ENCODE data around the gene UBE2E2.

The UBE2E2 gene

DNA sequence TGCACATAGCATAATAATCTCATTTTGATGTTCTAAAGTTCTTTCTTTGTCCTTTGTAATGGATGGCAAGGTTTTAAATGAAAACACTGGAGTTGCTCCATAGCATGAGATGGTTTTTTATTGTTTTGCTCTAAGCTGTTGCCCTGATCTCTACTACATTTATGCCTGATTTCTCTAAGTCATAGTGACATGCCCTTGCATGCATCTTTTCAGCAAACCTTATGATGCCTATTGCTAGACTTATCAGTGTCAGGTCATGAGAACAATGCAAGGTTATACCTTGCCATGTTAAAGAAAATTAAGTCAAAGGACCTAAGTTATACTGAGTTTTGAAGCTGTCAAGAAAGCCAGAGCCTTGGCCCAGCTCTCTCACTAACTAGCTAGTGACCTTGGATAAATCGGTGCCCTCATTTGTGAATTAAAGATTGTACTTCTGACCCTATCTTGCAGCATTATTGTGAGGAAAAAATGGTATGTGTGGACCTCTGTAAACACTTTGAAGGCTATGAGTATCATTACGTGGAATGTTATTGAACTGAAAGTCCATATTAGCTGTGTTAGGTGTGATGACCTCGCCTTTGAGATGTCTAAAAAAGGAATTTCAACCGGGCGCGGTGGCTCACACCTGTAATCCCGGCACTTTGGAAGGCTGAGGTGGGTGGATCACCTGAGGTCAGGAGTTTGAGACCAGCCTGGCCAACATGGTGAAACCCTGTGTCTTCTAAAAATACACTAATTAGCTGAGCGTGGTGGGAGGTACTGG lies 346.2 kb downstream of the UBE2E2 start:
- no peak for DNase-seq

DNA sequence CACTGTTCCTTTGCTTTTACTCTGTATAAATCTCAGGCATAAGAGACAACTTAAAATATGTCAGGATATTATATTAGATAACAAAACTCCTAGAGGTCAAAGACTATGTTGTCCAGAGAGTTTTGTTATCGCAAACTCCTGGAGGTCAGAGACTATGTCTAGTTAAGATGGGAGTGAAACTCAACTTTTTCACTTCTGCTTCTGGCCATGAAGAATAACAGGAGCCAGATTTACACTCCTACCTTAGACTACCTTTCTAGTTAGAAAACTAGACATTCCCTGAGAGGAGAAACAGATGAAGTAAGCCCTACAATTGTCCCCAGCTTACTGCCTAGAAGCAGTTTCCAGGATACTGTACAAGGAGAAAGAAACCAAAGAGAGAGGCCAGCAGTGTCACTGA lies 347.3 kb downstream of the UBE2E2 start:
- no peak for DNase-seq

DNA sequence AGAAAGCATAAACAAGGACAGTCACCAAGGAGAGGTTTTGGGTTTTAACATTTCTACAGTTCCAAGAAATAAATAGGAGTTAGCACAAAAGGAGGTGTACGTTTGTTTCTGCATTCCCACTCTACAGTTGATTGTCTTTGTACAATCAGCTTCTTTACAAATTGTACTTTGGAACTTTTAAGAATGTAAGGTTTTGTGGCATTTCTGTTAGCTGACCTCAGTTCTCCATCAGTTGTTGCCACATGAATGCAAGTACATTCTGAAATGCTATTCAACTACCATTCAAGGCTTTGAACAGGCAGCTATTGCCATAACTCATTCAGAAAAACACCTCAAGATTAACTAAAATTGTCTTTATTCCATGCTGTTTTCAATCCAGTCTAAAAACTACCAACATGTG lies 349.4 kb downstream of the UBE2E2 start:
- DNase-seq = no peak

DNA sequence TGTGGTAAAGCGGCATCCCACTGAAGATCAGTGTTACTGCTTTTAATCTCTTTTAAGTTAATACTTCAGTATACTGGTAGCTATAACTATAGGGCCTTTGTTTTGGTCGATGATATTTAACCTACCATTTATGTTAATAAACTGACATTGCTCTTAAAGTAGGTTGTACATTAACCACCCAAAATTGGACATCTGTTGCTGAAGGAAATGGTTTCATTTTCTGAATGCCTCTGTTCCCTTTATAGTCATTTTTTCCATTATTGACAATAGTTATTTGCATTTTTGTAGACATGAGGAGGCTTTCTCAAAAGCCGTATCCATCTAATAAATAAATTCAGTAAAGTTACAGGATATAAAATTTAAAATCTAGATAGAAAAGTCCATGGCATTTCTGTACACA lies 350.2 kb downstream of the UBE2E2 start:
- no peak for DNase-seq

DNA sequence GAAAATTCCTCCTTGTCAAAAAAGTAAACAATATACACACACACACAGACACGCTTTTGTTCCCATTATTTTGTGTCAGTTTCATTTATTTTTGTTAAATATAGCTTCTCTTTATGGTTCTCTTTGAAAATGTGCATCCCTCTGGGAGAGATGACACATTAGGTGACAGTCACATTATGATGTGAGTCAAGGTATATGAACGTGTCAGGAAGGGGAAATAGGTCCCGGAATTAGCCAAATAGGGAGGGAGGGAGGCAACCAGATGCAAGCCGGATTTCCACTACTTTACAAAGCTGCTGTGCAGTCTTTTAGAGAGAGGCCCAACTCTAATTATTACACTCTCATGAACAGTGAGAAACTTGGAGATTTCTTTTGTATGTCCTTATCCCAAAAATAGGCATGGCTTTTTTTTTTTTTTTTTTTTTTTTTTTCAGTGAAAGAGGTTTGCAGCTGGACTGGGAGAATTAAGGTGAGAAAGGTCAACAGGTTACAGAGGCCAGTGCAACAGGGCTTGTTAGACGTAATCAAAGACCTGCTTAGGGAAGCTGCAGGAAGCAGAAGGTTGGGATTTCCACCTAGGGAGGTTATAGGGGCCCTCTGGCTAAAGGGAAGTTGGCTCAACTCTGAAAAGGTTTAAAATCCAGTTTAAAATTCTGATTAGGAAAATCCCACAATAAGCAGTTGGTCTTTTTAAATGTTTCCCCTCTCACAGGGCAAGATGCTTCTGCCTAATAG lies 362.1 kb downstream of the UBE2E2 start:
- DNase-seq = no peak

DNA sequence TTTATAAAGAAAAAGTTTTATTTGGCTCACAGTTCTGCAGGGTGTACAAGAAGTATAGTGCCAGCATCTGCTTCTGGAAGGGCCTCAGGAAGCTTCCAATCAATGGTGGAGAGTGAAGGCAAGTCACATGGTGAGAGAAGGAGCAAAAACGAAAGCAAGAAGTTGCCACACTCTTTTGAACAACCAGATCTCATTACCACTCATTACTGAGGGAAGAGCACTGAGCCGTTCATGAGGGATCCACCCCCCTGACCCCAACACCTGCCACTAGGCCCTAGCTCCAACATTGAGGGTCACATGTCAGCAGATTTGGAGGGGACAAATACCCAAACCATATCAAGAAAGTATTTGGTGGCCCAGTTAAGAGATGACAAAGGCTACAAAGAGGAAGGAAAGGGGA lies 363.4 kb downstream of the UBE2E2 start:
- DNase-seq = no peak

DNA sequence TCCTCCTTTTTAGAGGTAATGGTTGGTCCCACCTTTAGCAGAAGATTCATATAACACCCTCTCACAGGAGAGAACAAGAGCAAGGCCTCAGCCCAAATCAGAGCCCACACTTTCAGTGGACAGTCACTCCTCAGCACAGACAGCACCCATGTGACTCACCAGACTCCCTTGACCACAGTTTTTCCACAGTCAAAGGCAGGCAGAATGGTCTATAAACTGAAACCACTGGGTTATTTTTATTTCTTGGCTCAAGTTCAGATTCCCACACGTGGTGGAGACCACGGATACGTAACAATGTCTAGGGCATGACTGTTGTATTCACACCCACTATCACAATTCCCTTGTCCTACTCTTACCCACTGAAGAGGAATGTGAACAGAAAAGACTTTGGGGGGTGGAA lies 364.8 kb downstream of the UBE2E2 start:
- DNase-seq = no peak

DNA sequence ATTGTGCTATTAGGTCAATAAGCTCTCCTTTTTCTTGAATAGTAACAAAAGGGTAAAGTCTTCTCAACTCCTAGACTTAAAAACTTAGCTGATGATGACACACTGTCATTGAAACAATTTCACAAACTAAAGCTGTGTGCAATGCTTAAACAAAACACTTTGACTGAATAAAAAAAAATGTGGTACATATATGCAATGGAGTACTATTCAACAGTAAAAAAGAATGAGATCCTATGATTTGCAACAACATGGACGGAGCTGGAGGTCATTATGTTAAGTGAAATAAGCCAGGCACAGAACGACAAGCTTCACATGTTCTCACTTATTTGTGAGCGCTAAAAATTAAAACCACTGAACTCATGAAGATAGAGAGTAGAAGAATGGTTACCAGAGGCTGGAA lies 370.7 kb downstream of the UBE2E2 start:
- no peak for DNase-seq

DNA sequence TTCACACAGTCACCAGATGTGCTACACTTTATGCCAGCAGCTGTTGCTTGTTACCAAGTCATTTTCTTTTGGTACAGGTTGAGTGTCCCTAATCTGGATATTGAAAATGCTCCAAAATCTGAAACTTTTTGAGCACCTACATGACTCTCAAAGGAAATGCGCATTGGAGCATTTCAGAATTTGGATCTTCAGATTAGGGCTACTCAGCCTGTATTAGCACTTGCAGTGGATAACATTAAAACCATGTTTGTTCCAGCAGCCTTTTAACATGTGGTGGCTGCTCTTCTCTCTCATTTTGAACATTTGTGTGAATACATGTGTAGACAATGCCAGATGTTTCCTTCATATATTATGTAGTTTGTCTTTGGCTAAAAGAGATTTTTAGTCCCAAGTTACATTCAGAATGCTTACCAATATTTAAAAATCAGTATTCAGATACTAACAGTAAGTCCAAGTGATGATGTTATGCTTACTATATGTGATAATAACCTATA lies 371.7 kb downstream of the UBE2E2 start:
- DNase-seq = no peak

DNA sequence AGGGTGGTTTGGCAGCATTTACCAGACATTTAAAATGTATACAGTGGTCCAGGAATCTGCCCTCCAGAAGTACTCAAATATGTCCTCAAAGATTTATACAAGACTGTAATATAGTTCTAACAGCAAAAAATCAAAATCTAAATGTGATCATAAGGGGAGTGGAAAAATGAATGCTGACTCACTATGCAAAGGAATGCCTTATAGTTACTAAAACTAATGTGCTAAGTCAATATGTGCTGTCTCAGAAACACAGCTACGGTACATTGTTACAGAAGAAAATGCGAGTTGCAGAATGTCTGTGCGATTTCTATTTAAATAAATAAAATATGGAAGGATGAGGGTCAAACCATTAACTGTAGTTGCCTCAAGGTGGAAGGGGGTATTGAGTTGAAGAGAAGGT lies 372.6 kb downstream of the UBE2E2 start:
- DNase-seq = no peak

DNA sequence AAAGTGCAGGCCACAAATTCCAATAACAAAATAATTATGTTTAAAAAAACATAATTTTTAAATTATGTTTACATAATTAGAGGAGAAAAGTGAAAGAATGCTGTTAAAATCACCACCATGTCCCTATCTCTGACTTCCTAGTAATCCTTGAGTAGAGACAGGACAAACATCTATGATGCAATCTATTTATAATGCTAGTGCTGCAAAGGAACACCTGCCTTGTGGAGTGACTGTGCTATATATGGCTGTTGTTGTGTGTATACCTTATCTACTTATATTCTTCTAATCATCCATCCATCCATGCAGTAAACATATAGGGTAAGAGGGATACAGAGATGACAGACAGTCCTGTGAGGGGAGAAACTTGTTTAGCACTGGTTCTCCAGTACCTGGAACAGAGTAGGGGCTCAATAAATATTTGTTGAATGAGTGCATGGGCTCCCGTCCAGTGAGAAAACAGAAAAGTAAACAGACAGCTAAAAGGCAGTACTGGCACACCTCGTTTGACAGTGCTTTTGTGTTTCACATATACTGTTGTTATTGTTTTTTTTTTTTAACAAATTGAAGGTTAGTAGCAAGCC lies 373.3 kb downstream of the UBE2E2 start:
- no peak for DNase-seq

DNA sequence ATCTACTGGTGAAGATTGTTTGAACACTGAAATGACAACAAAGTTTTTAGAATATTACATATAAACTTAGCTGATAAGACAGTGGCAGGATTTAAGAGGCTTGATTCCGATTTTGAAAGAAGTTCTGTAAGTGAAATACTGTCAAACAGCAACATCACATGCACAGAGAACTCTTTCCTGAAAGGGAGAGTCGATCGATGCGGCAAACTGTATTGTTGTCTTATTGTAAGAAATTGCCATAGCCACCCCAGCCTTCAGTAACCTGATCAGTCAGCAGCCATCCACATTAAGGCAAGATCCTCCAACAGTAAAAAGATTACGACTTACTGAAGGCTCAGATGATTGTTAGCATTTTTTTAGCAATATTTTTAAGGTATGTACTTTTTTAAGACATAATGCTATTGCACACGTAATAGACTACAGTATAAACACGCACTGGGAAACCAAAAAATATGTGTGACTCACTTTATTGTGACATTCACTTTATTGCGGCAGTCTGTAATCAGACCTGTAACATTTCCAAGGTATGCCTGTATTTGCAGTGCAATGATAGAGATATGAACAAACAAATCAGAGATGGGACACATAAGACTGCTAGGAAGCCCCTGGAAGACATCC lies 377.1 kb downstream of the UBE2E2 start:
- DNase-seq = no peak

DNA sequence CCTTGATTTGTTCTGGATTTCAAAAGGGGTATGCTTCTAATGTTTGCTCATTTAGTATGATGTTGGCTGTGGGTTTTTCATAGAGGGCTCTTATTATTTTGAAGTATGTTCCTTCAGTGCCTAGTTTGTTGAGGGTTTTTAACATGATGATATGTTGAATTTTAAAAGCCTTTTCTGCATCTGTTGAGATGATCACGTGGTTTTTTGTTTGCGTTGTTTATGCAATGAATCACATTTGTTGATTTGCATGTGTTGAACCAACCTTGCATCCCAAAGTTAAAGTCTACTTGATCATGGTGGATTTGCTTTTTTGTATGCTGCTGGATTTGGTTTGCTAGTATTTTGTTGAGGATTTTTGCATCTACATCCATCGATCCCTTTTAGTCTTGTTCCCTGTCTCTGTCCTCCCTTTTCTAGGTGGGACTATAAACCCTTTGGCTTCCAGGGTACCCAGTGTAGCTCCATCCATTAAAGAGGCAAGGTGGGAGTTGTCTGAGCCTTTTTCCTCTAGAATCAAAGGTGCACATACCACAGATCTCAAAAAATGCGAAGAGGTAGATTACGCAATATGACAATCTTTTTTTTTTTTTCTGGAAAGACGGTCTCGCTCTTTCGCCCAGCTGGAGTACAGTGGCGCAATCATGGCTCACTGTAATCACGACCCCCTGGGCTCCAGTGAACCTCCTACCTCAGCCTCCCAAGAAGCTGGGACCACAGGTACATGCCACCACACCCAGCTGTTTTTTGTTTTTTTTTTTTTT lies 381.0 kb downstream of the UBE2E2 start:
- DNase-seq = no peak

DNA sequence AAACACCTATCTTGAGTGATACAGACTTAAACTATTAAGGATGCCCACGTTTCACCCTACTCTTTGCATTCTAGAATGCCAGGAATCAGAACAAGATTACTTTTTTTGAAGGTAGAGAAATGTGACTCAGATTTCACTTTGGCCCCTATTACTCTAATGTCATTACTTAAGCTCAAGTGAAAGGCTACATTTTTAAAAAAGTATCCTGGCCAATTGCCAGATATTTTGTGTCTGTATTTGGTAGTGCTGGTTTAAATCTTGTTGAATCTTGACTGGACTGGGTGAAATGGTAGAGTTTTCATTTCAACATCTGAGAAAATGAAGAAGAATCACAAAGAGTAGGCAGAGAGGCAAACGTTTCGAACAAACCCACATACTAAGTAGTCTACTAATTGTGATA lies 384.4 kb downstream of the UBE2E2 start:
- no peak for DNase-seq

DNA sequence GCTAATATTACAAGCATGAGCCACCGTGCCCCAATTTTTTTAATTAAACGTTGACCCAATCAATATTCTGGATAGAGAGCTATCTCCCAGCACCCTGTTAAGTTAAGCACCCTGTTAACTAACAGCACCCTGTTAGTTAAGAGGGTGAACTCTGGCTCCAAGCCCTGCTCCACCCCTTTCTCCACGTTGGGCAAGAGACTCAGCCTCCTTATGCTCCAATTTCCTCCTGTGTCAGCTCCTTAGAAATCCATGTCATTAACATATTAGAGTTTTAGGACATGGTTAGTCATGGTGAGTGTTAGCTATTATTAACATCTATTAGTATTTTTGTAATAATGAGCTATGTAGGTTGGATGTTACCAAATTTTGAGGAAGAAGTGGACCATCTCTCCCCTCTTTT lies 385.4 kb downstream of the UBE2E2 start:
- DNase-seq = no peak

DNA sequence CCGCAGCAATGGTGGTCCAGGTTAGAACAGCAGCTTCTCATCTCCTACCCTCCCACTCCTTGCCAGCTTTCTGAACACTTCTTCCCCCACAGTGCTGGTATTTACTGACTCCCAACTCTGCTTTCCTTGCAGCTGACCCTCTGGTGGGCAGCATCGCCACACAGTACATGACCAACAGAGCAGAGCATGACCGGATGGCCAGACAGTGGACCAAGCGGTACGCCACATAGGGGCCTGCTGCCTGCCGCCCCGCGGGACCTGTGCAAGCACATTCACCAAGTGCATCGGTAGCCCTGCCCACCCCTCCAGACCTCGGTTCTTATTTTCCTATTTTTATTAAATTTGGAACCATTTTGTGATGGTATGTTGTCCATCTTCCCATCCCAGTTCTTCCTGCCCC lies 386.5 kb downstream of the UBE2E2 start:
- no peak for DNase-seq

DNA sequence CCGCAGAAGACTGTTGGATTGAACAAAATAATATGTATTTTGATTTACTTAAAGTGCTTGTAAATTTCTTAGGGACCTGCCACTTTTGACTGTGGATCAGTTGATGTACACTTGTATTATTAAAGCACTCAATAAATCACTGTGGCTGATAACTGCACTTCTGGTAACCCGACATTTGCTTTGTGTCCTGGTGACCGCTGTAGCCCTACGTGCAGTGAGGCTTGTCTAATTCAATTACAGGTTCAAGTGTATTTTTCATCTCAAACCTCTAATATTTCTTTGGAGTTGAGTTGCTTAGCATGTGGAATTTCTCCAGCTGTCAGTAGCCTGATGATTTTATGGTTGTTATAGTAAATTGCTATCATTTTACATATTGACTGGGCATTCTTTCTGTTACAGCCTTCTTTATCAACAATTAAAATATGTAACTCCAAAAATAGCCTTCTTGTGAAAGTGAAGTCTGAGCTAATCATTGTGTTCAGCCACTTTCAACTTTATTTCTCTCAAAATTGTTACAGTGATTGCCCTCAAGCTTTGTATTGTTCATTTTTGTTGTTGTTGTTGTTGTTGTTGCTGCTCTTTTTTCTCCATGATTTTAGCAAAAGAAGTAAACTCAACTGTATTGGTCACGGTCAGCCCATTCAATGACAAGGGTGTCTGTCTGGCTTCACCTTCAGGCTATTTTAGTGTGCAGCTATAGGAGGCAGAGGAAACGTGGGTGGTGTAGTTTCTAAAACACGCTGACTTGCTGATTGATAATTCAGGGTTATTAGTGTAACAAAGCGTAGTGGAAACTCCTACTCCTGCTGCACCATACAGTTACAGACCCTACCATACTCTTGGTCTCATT lies 387.5 kb downstream of the UBE2E2 start:
- DNase-seq = peak; percentile 52

DNA sequence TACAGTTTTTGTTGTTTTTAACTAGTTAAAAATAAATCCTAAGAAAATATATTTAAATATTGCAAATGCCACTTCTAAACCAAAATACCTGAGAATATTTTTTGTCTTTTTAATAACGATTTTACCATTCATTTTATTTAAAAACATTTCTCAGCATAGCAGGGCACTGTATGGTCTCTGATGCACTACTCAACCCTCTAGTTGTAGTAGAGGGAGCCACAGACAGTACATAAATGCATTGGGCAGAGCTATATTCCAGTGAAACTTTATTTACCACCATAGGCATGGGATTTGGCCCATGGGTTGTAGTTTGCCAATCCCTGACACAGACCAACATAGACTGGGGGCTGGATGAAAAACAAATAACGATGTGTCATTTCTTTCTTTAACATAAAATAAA lies 388.2 kb downstream of the UBE2E2 start:
- no peak for DNase-seq

DNA sequence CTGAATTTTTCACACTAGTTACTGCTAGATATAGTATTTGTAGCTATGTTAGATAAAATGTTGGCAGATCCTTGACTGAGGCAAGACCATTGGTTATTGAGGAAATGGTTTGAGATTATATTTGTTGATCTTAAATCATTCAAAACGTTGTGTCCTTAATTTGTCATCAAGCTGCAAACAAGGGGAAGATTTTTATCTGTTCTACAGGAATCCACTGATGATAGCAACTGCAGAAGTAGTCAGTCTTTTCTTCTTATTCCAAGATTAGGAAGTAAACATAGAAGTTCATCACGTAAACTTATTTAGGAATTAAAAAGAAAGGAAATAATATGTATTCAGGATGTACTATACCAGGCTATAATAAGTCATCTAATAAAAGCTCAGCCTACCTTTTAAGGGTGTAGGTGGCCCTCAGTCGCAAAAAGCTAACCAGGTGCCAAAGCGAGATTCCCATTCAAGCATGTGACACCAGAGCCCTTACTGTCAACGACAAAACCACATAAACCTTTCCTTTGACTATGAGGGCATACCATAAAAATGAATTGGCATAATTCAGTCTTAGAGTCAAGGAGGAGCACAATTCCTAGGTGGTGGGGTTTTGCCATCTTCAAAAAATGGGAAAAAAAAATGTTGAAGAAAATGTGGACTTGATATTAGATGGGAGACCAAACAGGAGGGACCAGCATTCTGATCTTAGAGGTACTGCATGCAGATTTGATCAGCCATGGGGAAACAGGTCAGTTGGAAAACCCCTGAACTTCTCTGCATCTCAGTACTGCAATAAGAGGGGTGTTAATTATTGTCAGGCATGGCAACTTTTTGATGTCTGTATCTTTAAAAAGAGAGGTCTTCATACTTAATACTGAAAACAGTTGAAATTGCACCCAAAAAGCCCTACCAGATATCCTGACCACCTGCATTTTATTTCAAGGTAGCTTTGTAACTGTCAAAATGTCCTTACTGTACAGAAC lies 390.1 kb downstream of the UBE2E2 start:
- DNase-seq = no peak

DNA sequence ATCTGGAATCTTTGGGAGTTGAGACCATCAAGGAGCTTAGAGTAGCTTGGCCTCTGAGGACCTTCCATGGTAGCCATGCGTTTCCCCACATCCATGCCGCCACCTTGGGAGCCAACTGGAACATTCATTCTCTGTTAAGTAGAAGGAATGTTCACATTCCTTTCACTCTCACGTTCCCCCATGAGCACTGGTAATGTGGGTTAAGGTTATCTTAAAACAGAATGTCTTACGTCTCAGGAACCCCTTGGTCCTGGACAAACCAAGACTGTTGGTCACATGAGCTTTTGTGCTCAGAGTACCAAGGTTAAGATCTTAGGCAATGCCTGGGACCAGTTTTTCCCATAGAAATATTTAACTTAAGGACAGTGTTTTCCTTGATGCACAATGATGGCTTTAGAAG lies 390.9 kb downstream of the UBE2E2 start:
- DNase-seq = no peak

All from retina (tissue), 1 donor.